DND-41 (cell line): ENCODE measurements around the gene ACSL3.

Experiments used
- EZH2 ChIP-seq: IDR thresholded peaks from 3 replicates; pipeline ENCODE4 v1.6.1; 2012; ENCODE audit warnings: borderline replicate concordance, low read depth, mild to moderate bottlenecking, moderate library complexity, low read length, inconsistent platforms; ENCODE audit not compliant: severe bottlenecking
- TF ChIP-seq, protein P1 (sequence below): IDR thresholded peaks from 2 replicates; pipeline ENCODE4 v1.5.1; 2012; ENCODE audit warnings: borderline replicate concordance, low read length, moderate library complexity, mild to moderate bottlenecking; ENCODE audit not compliant: poor library complexity, severe bottlenecking; ENCODE audit errors: extremely low read depth

GRCh38 chr2:222837643-222838056, 23.2 kb upstream of the ACSL3 start:
- TF ChIP-seq, protein P1, sequence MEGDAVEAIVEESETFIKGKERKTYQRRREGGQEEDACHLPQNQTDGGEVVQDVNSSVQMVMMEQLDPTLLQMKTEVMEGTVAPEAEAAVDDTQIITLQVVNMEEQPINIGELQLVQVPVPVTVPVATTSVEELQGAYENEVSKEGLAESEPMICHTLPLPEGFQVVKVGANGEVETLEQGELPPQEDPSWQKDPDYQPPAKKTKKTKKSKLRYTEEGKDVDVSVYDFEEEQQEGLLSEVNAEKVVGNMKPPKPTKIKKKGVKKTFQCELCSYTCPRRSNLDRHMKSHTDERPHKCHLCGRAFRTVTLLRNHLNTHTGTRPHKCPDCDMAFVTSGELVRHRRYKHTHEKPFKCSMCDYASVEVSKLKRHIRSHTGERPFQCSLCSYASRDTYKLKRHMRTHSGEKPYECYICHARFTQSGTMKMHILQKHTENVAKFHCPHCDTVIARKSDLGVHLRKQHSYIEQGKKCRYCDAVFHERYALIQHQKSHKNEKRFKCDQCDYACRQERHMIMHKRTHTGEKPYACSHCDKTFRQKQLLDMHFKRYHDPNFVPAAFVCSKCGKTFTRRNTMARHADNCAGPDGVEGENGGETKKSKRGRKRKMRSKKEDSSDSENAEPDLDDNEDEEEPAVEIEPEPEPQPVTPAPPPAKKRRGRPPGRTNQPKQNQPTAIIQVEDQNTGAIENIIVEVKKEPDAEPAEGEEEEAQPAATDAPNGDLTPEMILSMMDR: no peak
- no peak for TF ChIP-seq EZH2
